Kidney epithelial cell (primary cell): Measurements from ENCODE around the gene CX3CL1. TPM values are rescaled to one million over a fixed set of nuclear protein-coding genes. Genes with fewer than 3 reads are reported as not detected.

Source experiments
- DNase-seq: peaks from one replicate; pipeline ENCODE4 v3.0.0-alpha.2; 2010; ENCODE audit warnings: low read depth
- H3K27me3 ChIP-seq: 2 replicates; pipeline ENCODE4 v1.6.0; 2011; ENCODE audit warnings: low read length; ENCODE audit not compliant: control insufficient read depth, insufficient read depth
- H3K36me3 ChIP-seq: 2 replicates; pipeline ENCODE4 v1.5.1; 2011; ENCODE audit warnings: low read length; ENCODE audit not compliant: control insufficient read depth, insufficient read depth
- H3K4me3 ChIP-seq: 2 replicates; pipeline ENCODE4 v1.5.1; 2011; ENCODE audit warnings: low read depth, mild to moderate bottlenecking, control low read depth, low read length
- total RNA-seq: library from RNA; depleted of rRNA; stranded (reverse); fragments of >200 nt; gene quantifications from 2 replicates; pipeline ENCODE4 v1.2.3, GENCODE V29; 2015
- TF ChIP-seq, protein P1 (sequence below): IDR thresholded peaks from 2 replicates; pipeline ENCODE4 v1.5.1; 2011; ENCODE audit warnings: mild to moderate bottlenecking, moderate library complexity, low read length, control low read depth, inconsistent platforms; ENCODE audit not compliant: insufficient read depth, poor library complexity, severe bottlenecking

The CX3CL1 gene
- total RNA-seq, 1 donor from 2014 or later = 24.8 TPM

- no peaks in the 10 kb centered on the region for H3K36me3 ChIP-seq
- TF ChIP-seq, protein P1, sequence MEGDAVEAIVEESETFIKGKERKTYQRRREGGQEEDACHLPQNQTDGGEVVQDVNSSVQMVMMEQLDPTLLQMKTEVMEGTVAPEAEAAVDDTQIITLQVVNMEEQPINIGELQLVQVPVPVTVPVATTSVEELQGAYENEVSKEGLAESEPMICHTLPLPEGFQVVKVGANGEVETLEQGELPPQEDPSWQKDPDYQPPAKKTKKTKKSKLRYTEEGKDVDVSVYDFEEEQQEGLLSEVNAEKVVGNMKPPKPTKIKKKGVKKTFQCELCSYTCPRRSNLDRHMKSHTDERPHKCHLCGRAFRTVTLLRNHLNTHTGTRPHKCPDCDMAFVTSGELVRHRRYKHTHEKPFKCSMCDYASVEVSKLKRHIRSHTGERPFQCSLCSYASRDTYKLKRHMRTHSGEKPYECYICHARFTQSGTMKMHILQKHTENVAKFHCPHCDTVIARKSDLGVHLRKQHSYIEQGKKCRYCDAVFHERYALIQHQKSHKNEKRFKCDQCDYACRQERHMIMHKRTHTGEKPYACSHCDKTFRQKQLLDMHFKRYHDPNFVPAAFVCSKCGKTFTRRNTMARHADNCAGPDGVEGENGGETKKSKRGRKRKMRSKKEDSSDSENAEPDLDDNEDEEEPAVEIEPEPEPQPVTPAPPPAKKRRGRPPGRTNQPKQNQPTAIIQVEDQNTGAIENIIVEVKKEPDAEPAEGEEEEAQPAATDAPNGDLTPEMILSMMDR = no peak
- no peak for DNase-seq
- H3K4me3 ChIP-seq = no peak within 1 kb of the TSS
- H3K27me3 ChIP-seq = peaks cover 9% of the 10 kb centered on the region
Measured at GRCh38 chr16:57403965-57404817, 31.9 kb downstream of the CX3CL1 start, which contains the start of gene CCL17. TSS of gene CCL17 (plus strand) at chr16:57404767. CDS start at chr16:57413933, 9,166 bp downstream.

- no peak overlapping the region for H3K4me3 ChIP-seq
- H3K36me3 ChIP-seq = no peaks in the 10 kb centered on the region
- H3K27me3 ChIP-seq = peaks cover 9% of the 10 kb centered on the region
- DNase-seq = no peak
- TF ChIP-seq, protein P1 = no peak
Measured at GRCh38 chr16:57405097-57405496, 32.8 kb downstream of the CX3CL1 start.

DNA sequence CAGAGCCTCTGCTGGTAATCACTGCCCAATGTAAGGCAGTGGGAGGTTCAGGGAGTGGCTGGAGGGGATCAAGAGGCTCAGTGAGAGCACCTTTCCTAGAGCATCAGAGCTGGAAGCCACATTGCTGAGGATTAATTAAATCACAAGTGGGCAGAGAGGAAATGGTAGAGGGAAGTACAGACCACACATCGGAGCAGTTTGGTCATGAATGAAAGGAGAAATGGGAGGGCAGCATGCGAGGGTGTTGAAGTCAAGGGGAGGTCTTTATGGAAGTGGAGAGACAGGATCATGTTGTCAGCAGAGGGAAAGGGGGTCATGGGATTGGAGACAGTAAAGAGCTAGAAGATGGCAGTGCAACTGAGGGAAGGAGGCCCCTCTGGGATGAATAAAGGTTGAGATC, 34.6 kb downstream of the CX3CL1 start:
- H3K4me3 ChIP-seq = no peak overlapping the region
- DNase-seq = no peak
- H3K36me3 ChIP-seq = no peaks in the 10 kb centered on the region
- TF ChIP-seq, protein P1 = no peak
- peaks cover 11% of the 10 kb centered on the region for H3K27me3 ChIP-seq

DNA sequence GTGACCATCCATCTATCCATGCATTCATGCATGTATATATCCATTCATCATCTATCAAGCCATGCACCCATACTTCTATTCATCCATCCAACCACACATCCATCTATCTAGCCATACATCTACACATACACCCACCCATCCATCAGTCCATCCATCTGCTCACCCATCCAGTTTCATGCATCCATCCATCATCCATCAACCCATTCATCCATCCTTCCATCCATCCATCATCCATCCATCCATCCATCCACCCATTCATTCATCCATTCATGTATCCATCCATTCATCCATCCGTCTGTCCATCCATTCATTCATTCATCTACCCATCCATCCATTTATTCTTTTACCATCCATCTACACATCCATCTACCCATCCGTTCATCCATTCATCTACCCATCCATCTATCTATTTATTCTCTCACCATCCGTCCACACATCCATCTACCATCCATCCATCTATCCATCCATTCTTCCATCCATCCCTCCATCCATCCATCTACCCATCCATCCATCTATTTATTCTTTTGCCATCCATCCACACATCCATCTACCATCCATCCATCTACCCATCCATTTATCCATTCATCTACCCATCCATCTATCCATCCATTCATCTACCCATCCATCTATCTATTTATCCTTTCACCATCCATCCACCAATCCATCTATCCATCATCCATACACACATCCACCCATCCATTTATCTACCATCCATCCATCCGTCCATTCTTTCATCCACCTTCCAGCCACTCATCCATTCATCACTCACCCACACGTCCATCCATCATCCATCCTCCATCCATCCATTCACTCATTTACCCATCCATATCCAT, 35.4 kb downstream of the CX3CL1 start:
- Histone ChIP-seq H3K4me3 (no peak overlapping the region), H3K27me3 (peaks cover 9% of the 10 kb centered on the region), H3K36me3 (no peaks in the 10 kb centered on the region)
- TF ChIP-seq, protein P1 = no peak
- no peak for DNase-seq

- Histone ChIP-seq H3K36me3 (no peaks in the 10 kb centered on the region), H3K27me3 (peaks cover 9% of the 10 kb centered on the region), H3K4me3 (no peak overlapping the region)
- TF ChIP-seq, protein P1 = no peak
- no peak for DNase-seq
Measured at GRCh38 chr16:57409065-57409464, 36.8 kb downstream of the CX3CL1 start.
